K562 (cell line): ENCODE data around the gene DLK1. TPM values are rescaled to one million over a fixed set of nuclear protein-coding genes. Genes with fewer than 3 reads are reported as not detected.

Source experiments
- ATF1 ChIP-seq, 2 experiments: fragments of 450-650 bp in 1 of 2; IDR thresholded peaks; 2 replicates each; pipeline ENCODE4 v1.6.1; 2016; ENCODE audit warnings: missing compliant biosample characterization in 1 of 2, missing genetic modification characterization in 1 of 2
- CBFA2T2 ChIP-seq: fragments of 450-650 bp; conservative IDR thresholded peaks from 2 replicates; pipeline ENCODE4 v1.6.1; 2017; ENCODE audit warnings: mild to moderate bottlenecking
- CCAR2 ChIP-seq: fragments of 200-400 bp; formaldehyde crosslinking; IDR thresholded peaks from 2 replicates; pipeline ENCODE4 v1.6.1; 2017; ENCODE audit warnings: mild to moderate bottlenecking, low read depth, low read length
- E2F5 ChIP-seq: sonication (generic); formaldehyde crosslinking; IDR thresholded peaks from 2 replicates; pipeline ENCODE4 v1.8.0; 2022; ENCODE audit warnings: mild to moderate bottlenecking, missing genetic modification reagents
- GATAD2B ChIP-seq: fragments of 450-650 bp; IDR thresholded peaks from 2 replicates; pipeline ENCODE4 v1.6.1; 2017; ENCODE audit warnings: mild to moderate bottlenecking, borderline replicate concordance
- HDAC1 ChIP-seq, 2 experiments: fragments of 450-650 bp; IDR thresholded peaks; 2 replicates each; pipeline ENCODE4 v1.6.1; 2016 to 2017; ENCODE audit warnings: inconsistent platforms in 1 of 2, mild to moderate bottlenecking in 1 of 2, moderate library complexity in 1 of 2
- HMGN3 ChIP-seq: IDR thresholded peaks from 2 replicates; pipeline ENCODE4 v1.6.1; 2011; ENCODE audit warnings: borderline replicate concordance, low read depth, mild to moderate bottlenecking, mixed read lengths, low read length; ENCODE audit not compliant: insufficient read length; ENCODE audit errors: extremely low read depth
- ILF3 ChIP-seq: fragments of 450-650 bp; IDR thresholded peaks from 2 replicates; pipeline ENCODE4 v1.6.1; 2018; ENCODE audit warnings: antibody characterized with exemption, mild to moderate bottlenecking, moderate library complexity, borderline replicate concordance
- NCOA1 ChIP-seq: fragments of 450-650 bp; IDR thresholded peaks from 2 replicates; pipeline ENCODE4 v1.6.1; 2016; ENCODE audit warnings: low read depth
- NFXL1 ChIP-seq: fragments of 450-650 bp; formaldehyde crosslinking; IDR thresholded peaks from 2 replicates; pipeline ENCODE4 v1.4.0; 2021; ENCODE audit warnings: mild to moderate bottlenecking
- PHB ChIP-seq: fragments of 250-450 bp; sonication (Bioruptor Pico); IDR thresholded peaks from 2 replicates; pipeline ENCODE4 v1.5.0; 2021
- PML ChIP-seq: IDR thresholded peaks from 2 replicates; pipeline ENCODE4 v1.6.1; 2012; ENCODE audit warnings: low read length, inconsistent platforms
- PYGO2 ChIP-seq: fragments of 450-650 bp; IDR thresholded peaks from 2 replicates; pipeline ENCODE4 v1.6.1; 2016; ENCODE audit warnings: mild to moderate bottlenecking, missing genetic modification characterization, moderate library complexity, missing compliant biosample characterization
- RREB1 ChIP-seq: fragments of 250-450 bp; sonication (Bioruptor Pico); IDR thresholded peaks from 2 replicates; pipeline ENCODE4 v1.4.0; 2020
- SPI1 ChIP-seq: IDR thresholded peaks from 2 replicates; pipeline ENCODE4 v1.6.1; 2011; ENCODE audit warnings: low read depth, low read length, control low read depth, borderline replicate concordance
- TAL1 ChIP-seq: fragments of 450-650 bp; IDR thresholded peaks from 2 replicates; pipeline ENCODE4 v1.6.1; 2016; ENCODE audit warnings: mild to moderate bottlenecking
- TARDBP ChIP-seq: fragments of 450-650 bp; IDR thresholded peaks from 2 replicates; pipeline ENCODE4 v1.6.1; 2016
- TEAD2 ChIP-seq: fragments of 450-650 bp; IDR thresholded peaks from 2 replicates; pipeline ENCODE4 v1.6.1; 2016; ENCODE audit warnings: missing genetic modification characterization, control low read depth, missing compliant biosample characterization
- XRCC5 ChIP-seq: fragments of 200-400 bp; formaldehyde crosslinking; IDR thresholded peaks from 2 replicates; pipeline ENCODE4 v1.6.1; 2017; ENCODE audit warnings: low read depth, mild to moderate bottlenecking, low read length
- YY1 ChIP-seq, 3 experiments: IDR thresholded peaks; 2 replicates each; pipeline ENCODE4 v1.6.1; 2011; ENCODE audit warnings: low read length in 2 of 3, mild to moderate bottlenecking in 2 of 3, moderate library complexity in 2 of 3, borderline replicate concordance in 1 of 3, control low read depth in 1 of 3, low read depth in 1 of 3; ENCODE audit not compliant: insufficient read depth in 3 of 3, insufficient replicate concordance in 2 of 3, control insufficient read depth in 1 of 3, insufficient read length in 1 of 3; ENCODE audit errors: extremely low read depth in 1 of 3
- ZFPM2 ChIP-seq: fragments of 250-450 bp; sonication (Bioruptor Pico); IDR thresholded peaks from 2 replicates; pipeline ENCODE4 v1.5.1; 2022; ENCODE audit warnings: mild to moderate bottlenecking
- ZNF197 ChIP-seq: fragments of 200-800 bp; sonication (Bioruptor generic); IDR thresholded peaks from 2 replicates; pipeline ENCODE4 v1.6.1; 2016; ENCODE audit warnings: low read depth, missing genetic modification characterization, missing compliant biosample characterization
- ZNF668 ChIP-seq: fragments of 250-450 bp; sonication (Bioruptor Pico); IDR thresholded peaks from 2 replicates; pipeline ENCODE4 v1.8.0; 2022; ENCODE audit warnings: mild to moderate bottlenecking, inconsistent platforms
- polyA plus RNA-seq, 8 experiments: library from polyadenylated mRNA; depleted of rRNA in 4 of 8; stranded (reverse) in 5 of 8; unstranded in 3 of 8; fragments of >200 nt; fragmentation: Nextera tagmentation in 2 of 8; fragmentation: Illumina TruSeq in 1 of 8; extraction: Ambion mirVana in 2 of 8; extraction: Trizol in 1 of 8; gene quantifications; 2 replicates each; pipeline versions ENCODE4 v1.2.1 to v1.2.3, GENCODE V29; 2011 to 2014; ENCODE audit warnings: inconsistent platforms in 1 of 8, missing spikeins in 1 of 8
- total RNA-seq, 7 experiments: library from RNA; depleted of rRNA in 6 of 7; stranded (reverse); fragments of >200 nt in 6 of 7; fragmentation: Illumina TruSeq in 2 of 7; extraction: Trizol in 2 of 7; gene quantifications; 2 replicates each; pipeline versions ENCODE4 v1.2.1 to v1.2.3, GENCODE V29; 2011 to 2021; ENCODE audit warnings: low replicate concordance in 1 of 7

DLK1 gene
- total and polyA plus RNA-seq, 9 of the 15 experiments (the other 6 are each of a cell fraction or from before 2014, with no cell fraction given): 4.4 to 97.2 (median 15.3) TPM

GRCh38 chr14:100771121-100771800 lies 44.6 kb downstream of the DLK1 start (continued):
- peak in 2 of 3 experiments; percentile 14 to 71 for TF ChIP-seq YY1 (IDR thresholded peaks at IDR 0.05; ENCODE audit: borderline replicate concordance in 1 of 3, control insufficient read depth in 1 of 3, extremely low read depth in 1 of 3, insufficient read depth in 3 of 3, insufficient read length in 1 of 3, insufficient replicate concordance in 2 of 3, low read depth in 1 of 3, low read length in 2 of 3)
- TF ChIP-seq TEAD2 (tag): no peak
- TF ChIP-seq ILF3: no peak
- peak; percentile 67 for TF ChIP-seq TAL1
- TF ChIP-seq NCOA1: peak; percentile 57
- TF ChIP-seq GATAD2B: 0 out of 2 replicates have a peak, but pooled peaks have one; percentile 35
- TF ChIP-seq PHB (CRISPR knock-in tag): no peak
- no peak for TF ChIP-seq CCAR2
- TF ChIP-seq CBFA2T2: peak; percentile 74
- TF ChIP-seq ZNF197 (CRISPR knock-in tag): 0 out of 2 replicates have a peak, but pooled peaks have one; percentile 69
- TF ChIP-seq TARDBP: no peak
- TF ChIP-seq PYGO2 (tag): no peak
- no peak for TF ChIP-seq NFXL1 (CRISPR knock-in tag)
- peak; percentile 60 for TF ChIP-seq PML
- TF ChIP-seq XRCC5: no peak
- TF ChIP-seq ZNF668 (CRISPR knock-in tag): peak; percentile 58; the same call in 1 of the 2 replicates
- TF ChIP-seq ATF1 (CRISPR knock-in tag; IDR thresholded peaks at IDR 0.05): no peak
- peak; percentile 67 for TF ChIP-seq ATF1 (tag; IDR thresholded peaks at IDR 0.05)
- TF ChIP-seq SPI1: peak; percentile 48; the same call in 1 of the 2 replicates
- TF ChIP-seq E2F5 (CRISPR knock-in tag): no peak
- peak; percentile 48 for TF ChIP-seq HMGN3
- peak in 1 of 2 experiments; percentile 23; a peak in 1 of 4 replicates for TF ChIP-seq HDAC1 (IDR thresholded peaks at IDR 0.05)
- TF ChIP-seq RREB1 (CRISPR knock-in tag): no peak
- no peak for TF ChIP-seq ZFPM2
